ENCODE measurements around the gene KANSL1.

DNA sequence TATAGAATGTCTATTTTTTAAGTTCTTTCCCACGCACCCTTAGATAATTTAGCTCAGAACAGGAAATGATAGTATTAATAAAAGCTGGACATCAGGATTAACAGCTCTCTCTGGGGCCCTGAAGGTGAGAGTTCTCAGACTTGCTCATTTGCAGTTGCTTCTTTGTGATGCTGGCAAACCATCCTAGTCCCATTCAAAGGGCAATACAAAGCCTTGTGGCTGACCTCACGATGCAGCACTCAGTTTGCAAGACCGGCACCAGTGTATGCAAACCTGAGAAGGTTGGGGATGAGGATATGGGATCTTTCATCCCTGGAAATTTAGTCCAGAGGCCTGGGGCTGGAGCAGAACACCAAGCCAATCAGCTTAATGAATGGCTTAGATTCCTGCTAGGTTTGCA, 164.9 kb downstream of the KANSL1 start:
- TF ChIP-seq, protein P1, sequence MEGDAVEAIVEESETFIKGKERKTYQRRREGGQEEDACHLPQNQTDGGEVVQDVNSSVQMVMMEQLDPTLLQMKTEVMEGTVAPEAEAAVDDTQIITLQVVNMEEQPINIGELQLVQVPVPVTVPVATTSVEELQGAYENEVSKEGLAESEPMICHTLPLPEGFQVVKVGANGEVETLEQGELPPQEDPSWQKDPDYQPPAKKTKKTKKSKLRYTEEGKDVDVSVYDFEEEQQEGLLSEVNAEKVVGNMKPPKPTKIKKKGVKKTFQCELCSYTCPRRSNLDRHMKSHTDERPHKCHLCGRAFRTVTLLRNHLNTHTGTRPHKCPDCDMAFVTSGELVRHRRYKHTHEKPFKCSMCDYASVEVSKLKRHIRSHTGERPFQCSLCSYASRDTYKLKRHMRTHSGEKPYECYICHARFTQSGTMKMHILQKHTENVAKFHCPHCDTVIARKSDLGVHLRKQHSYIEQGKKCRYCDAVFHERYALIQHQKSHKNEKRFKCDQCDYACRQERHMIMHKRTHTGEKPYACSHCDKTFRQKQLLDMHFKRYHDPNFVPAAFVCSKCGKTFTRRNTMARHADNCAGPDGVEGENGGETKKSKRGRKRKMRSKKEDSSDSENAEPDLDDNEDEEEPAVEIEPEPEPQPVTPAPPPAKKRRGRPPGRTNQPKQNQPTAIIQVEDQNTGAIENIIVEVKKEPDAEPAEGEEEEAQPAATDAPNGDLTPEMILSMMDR (IDR thresholded peaks at IDR 0.05) = no peak
- no peak for TF ChIP-seq EZH2phosphoT487 (IDR thresholded peaks at IDR 0.05)
